Skin epidermis (tissue), 12 donors: ENCODE data around the gene SPRR2E.
A peak's percentile ranks its signal among the peaks of the same experiment; 100 is the strongest.
"Not testable (repeated sequence)": the region's sequence is repeated elsewhere in the genome, so short reads cannot be mapped to it uniquely, and the experiment has no call there.

ENCODE experiments used
- H3K27ac ChIP-seq, 21 experiments: fragments of 200-600 bp; sonication (generic) in 11 of 21; one replicate each; pipeline ENCODE4 v1.5.0; 2020; ENCODE audit warnings: mild to moderate bottlenecking in 3 of 21, inconsistent platforms in 2 of 21, moderate library complexity in 2 of 21
- H3K4me3 ChIP-seq, 7 experiments: fragments of 200-600 bp; sonication (generic) in 2 of 7; one replicate each; pipeline ENCODE4 v1.5.0; 2020; ENCODE audit warnings: inconsistent platforms in 2 of 7, mild to moderate bottlenecking in 2 of 7, moderate library complexity in 1 of 7

SPRR2E gene

DNA sequence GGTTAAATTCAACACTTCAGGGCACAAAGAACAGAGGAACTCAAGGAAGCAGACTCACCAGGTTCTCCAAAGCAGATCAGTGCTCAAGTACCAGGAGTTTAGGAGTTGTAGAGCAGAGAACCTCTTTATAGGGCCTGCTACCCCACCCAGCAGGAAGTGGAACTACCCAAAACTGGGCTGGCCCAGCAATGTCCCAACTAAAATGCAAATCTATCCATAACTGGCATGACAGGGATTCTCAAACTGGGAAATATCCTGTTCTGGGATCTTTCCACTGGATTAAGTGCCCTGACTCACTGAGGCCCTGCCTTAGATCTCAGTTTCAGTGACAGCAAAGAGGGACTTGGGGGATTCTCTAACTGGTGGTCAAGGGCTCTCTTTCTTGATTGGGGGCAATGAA, at the start of gene SPRR2E:
Gene SPRR2E (minus strand): TSS at position 101 of the 400 bp plus-strand sequence. CDS start 775 bp downstream, outside the sequence.
- Histone ChIP-seq H3K4me3 (no peak within 1 kb of the TSS), H3K27ac (no peak within 1 kb of the TSS)

DNA sequence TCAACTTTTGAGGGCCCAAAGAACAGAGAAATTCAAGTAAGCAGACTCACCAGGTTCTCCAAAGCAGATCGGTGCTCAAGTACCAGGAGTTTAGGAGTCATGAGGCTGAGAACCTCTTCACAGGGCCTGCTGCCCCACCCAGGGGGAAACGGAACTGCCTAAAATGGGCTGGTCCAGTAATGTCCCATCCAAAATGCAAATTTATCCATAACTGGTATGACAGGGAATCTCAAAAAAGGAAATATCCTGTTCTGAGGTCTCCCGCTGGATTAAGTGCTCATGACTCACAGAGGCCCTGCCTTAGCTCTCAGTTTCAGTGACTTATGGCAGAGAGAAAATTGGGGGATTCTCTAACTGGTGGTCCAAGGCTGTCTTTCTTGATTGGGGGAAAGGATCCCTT, 47.1 kb upstream of the SPRR2E start:
- no peak overlapping the region for H3K4me3 ChIP-seq
- no peak overlapping the region for H3K27ac ChIP-seq

DNA sequence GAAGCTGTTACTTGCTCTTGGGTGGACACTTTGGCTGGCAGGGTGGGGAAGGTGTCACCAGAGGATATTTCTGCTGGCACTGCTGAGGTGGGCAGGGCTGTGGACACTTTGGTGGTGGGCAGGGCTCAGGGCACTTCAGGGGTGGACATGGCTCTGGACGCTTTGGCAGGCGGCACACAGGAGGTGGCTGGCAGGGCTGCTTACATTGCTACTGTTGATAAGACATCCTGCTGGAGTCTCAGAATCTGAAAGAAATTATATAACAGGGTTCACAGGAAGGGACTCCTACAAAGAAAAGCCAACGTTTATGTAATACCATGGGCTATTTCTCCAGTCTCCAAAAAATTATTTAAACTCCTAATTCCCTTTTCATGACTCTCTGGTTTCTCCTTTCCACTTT, 46.2 kb upstream of the SPRR2E start:
- no peak overlapping the region for H3K27ac ChIP-seq

DNA sequence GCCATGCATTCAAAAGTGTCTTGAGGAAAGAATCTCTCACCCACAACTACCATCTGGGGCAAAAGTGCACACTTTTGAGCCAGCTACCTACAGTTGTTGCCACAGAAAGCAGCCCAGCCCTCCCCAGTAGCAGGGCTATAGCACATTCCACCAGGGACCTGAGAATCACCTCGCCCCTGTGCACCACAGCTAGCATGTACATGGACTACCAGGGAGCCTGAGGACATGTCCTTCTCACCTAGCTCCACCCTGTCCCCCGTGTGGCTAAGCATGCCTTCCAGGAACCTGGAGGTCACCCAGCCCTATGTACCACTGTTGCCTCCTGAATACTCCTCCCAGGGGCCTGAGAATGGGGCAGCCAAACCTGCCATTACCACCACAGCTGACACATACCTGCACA, 39.4 kb upstream of the SPRR2E start:
- H3K4me3 ChIP-seq = no peak overlapping the region

More for the DNA sequence above, 46.2 kb upstream of the SPRR2E start:
- no peak overlapping the region for H3K4me3 ChIP-seq

DNA sequence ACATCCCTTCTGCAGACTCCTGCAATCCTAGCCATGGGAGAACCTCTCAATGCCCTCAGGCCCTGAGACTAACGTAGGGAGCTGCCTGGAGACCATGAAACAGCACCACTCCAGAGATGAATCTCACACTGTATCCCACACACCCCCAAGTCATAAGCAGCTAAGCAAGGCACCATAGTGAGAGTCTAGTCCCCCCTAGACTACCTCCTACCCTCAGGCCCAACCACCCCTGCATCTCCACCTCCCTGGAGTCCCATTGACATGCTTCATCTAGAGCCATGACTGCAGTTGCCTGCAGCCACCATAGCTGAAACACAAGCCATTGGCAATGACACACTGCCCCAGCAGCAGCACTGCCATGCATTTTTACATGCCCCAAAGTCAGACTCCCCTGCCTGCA, 38.9 kb upstream of the SPRR2E start:
- Histone ChIP-seq H3K4me3 (no peak overlapping the region), H3K27ac (no peak overlapping the region)

More for the DNA sequence above, 39.4 kb upstream of the SPRR2E start:
- H3K27ac ChIP-seq = no peak overlapping the region

DNA sequence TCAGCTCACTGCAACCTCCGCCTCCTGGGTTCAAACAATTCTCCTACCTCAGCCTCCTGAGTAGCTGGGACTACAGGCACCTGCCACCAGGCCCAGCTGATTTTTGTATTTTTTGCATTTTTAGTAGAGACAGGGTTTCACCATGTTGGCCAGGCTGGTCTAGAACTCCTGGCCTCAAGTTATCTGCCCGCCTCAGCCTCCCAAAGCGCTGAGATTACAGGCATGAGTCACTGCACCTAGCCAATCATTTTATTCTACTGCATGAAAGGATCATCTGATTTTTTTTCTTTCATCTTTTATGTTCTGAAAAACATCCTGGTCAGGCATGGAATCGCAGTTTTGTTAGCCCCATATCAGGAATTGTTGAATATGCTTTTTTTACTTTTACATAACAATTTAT, 34.4 kb upstream of the SPRR2E start:
- not testable (repeated sequence) for H3K4me3 ChIP-seq, H3K27ac ChIP-seq

DNA sequence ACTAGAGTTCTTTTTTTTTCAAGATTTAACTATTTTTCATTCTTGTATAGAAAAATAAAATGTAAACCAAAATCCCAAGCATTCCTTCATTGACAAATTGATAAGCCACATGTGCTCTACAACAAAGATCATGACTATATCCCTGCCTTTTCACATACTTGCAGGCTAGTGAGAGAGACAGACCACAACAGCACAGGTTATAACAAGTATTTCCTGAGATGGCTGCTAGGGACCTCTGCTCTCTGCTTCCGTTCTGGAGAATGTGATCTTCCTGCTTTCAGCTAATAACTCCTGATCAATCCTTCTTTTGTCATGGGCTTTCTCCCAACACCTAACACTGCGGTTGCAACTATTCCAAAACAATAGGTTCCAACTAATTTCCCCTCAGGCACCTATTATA, 33.0 kb upstream of the SPRR2E start:
- Histone ChIP-seq H3K27ac (no peak overlapping the region), H3K4me3 (no peak overlapping the region)

DNA sequence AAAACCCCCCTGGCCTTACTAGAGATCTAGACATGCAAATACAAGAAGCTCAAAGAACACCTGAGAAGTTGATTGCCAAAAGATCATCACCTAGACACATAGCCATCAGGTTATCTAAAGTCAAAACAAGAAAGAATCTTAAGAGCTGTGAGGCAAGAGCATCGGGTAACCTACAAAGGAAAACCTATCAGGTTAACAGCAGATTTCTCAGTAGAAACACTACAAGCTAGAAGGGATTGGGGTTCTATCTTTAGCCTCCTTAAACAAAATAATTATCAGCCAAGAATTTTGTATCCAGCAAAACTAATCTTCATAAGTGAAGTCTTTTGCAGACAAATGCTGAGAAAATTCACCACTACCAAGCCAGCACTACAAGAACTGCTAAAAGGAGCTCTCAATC, 31.2 kb upstream of the SPRR2E start:
- H3K4me3 ChIP-seq = no peak overlapping the region

DNA sequence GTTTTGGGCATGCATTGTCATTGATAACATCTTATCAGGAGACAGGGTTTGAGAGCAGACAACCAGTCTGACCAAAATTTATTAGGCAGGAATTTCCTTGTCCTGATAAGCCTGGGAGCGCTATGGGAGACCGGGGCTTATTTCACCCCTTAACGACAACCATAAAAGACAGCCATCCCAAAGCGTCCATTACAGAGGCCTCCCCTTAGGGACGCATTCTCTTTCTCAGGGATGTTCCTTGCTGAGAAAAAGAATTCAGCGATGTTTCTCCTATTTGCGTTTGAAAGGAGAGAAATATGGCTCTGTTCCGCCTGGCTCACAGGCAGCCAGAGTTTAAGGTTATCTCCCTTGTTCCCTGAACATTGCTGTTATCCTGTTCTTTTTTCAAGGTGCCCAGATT, 29.5 kb upstream of the SPRR2E start:
- H3K27ac ChIP-seq = peak overlapping the region in 6 of 21 experiments; percentile 38 to 65 (median 54)
- H3K4me3 ChIP-seq = not testable (repeated sequence)

More for the DNA sequence above, 31.2 kb upstream of the SPRR2E start:
- H3K27ac ChIP-seq = no peak overlapping the region

DNA sequence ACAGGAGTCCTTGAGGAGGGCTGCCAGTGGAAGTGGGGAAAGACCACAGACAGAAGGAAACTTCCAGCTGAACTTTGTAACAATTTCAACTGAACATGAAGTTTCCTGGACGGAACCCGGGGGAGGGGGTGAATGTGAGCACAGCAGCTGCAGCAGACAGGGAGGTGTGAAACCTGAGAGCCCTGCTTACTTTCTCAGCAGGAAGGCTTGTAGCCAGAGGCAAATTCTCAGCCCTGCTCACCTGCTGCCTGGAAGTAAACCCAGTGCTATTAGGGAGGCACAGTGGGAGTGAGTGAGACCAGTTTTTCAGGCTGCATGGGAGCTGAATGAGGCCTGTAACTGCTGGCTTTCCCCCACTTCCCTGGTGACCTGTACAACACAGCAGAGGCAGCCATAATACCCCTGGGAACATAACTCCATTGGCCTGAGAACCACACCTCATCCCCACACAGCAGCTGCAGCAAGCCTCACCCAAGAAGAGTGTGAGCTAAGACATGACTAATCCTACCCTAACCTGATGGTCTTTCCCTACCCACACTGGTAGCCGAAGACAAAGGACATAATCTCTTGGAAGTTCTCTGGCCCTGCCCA, 28.6 kb upstream of the SPRR2E start:
- Histone ChIP-seq H3K27ac (peak overlapping the region in 16 of 21 experiments; percentile 34 to 75 (median 52)), H3K4me3 (no peak overlapping the region)

DNA sequence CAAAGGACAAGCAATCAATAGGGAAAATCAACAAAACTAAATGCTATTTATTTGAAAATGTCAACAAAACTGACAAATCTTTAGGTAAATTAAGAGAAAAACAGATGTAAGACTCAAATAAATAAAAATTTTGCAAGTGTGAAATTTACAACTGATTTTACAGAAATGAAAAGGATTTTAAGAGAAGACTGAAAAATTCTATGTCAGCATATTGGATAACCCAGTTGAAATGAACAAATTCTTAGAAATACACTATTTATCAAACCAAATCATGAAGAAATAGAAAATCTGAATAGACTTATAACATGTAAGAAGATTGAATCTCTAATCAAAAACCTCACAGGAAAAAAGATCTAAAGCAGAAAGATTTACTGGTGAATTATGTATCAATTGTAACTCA, 26.6 kb upstream of the SPRR2E start:
- Histone ChIP-seq H3K27ac (no peak overlapping the region), H3K4me3 (no peak overlapping the region)

DNA sequence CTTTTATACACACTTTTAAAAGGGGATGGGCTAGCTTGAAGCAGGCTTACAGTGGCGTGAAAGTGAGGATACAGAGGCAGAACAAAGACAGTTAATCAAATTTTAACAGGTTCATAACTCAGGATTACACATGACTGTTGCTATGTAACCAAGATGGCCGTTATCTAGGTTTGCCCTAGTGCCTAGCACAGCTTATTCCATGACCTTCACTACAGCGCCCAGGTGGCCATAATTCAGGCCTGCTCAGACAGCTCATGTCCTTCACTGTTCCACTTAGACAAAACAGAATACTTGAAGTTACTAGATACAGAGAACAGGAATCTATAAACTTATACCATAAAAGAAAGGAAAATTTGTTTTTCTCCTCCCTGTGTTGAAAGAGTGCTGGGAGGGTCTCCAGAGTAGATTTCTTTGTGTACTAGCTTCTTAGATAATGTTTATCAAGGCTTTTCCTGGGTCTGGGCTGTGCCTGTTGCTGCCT, 25.2 kb upstream of the SPRR2E start:
- Histone ChIP-seq H3K4me3 (no peak overlapping the region), H3K27ac (no peak overlapping the region)

DNA sequence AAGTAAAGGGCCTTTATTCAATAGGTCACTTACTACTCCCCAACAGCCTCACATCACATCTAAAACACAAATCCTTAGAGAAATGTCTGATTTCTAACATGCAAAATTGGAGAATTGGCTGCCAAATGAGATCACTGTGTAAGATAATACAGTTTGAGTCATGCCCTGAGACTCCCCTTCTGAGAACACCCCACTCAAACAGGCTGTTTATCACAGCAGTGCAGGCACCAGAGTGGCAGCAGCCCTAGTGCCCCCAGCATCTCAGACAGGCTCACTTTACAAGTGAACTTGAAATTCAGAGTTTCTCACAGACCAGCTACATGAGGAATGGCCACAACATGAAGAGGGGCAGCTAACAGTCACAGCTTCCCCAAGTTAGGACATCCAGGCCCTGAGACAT, 20.9 kb upstream of the SPRR2E start:
- not testable (repeated sequence) for H3K27ac ChIP-seq, H3K4me3 ChIP-seq

DNA sequence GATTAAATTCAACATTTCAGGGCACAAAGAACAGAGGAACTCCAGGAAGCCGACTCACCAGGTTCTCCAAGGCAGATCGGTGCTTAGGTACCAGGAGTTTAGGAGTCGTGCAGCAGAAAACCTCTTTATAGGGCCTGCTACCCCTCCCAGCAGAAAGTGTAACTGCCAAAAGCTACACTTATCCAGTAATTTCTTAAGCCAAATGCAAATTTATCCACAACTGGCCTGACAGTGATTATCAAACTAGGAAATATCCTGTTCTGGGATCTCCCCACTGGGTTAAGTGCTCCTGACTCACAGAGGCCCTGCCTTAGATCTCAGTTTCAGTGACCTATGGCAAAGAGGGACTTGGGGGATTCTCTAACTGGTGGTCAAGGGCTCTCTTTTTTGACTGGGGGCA, 19.1 kb upstream of the SPRR2E start, which contains the start of gene SPRR2F:
Gene SPRR2F (minus strand): TSS at position 101 of the 400 bp plus-strand sequence. CDS start 783 bp downstream, outside the sequence.
- H3K4me3 ChIP-seq = no peak within 1 kb of the TSS

DNA sequence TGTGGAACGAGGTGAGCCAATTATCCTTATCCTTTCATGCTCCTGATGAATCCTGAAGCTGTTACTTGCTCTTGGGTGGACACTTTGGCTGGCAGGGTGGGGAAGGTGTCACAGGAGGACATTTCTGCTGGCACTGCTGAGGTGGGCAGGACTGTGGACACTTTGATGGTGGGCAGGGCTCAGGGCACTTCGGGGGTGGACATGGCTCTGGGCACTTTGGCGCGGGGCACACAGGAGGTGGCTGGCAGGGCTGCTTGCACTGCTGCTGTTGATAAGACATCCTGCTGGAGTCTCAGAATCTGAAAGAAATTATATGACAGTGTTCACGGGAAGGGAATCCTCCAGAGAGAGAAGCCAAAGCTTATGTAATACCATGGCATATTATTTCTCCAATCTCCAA, 18.1 kb upstream of the SPRR2E start:
- not testable (repeated sequence) for H3K4me3 ChIP-seq, H3K27ac ChIP-seq

More for the DNA sequence above, 19.1 kb upstream of the SPRR2E start, which contains the start of gene SPRR2F:
- no peak within 1 kb of the TSS for H3K27ac ChIP-seq

DNA sequence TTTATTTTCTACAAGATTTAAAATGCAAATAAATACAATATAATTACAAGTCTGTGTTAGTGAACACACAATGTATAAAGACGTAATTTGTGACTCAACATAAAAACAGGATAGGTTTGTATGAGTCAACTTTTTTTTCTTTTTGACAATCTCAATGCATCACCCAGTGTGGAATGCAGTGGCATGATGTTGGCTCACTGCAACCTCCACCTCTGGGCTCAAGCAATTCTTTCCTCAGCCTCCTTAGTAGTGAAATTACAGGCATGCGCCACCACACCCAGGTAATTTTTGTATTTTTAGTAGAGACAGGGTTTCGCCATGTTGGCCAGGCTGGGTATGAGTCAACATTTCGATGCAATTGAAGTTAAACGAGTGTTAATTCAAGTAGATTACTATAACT, 5.9 kb upstream of the SPRR2E start:
- Histone ChIP-seq H3K4me3 (no peak overlapping the region), H3K27ac (peak overlapping the region in 2 of 21 experiments; percentile 13 to 16)

DNA sequence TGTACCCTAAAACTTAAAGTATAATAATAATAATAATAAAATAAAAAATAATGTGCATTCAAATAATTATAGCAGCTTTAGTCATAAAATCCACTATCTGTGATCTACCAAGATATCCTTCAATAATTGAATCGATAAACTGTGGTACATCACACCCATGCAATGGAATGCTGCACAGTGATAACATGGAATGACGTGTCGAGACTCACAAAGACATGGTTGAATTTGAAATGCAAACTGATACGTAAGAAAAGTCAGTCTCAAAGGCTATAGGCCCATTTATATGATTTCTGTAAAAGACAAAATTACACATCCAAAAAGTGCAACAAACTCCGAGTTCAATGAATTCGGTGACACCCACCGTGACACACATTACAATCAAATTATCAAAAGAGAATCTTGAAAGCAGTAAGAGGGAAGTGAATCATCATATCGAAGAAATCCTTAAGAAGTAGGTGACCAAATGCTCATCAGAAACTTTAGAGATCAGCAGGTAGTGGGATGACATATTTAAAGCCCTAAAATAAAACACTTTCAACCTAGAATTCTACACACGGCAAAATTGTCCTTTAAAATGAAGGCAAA, 5.2 kb upstream of the SPRR2E start:
- H3K27ac ChIP-seq = peak overlapping the region in 3 of 21 experiments; percentile 13 to 24 (median 16)
- H3K4me3 ChIP-seq = no peak overlapping the region

DNA sequence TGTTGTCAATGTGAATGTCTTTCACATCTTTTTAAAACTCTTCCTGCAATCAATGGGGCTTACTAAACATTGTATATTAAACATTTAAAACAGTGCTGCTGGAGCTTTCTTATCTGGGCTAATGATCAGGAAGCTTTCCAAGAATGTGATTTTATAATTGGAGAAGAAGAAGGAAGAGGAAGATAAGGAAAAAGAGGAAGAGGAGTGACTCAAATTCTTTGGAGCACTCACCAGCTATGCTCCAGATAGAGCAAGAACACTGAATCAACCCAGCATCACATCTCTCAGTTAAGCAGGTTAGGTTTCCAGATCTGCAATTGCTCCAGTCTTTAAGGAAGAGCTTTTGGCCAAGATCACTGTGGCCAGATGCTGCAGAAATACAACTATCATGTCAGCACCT, 1.4 kb upstream of the SPRR2E start:
- Histone ChIP-seq H3K27ac (no peak overlapping the region), H3K4me3 (no peak overlapping the region)

DNA sequence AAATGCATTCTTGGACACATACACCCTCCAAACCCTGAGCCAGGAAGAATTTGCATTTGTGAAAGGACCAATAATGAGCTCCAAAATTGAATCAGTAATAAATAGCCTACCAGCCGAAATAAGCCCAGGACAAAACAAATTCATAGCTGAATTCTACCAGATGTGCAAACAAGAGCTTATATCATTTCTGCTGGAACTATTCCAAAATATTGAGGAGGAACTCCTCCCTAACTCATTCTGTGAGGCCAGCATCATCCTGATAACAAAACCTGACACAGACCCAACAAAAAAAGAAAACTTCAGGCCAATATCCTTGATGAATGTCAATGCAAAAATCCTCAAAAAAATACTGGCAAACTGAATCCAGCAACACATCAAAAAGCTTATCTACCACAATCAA, 6.7 kb downstream of the SPRR2E start:
- Histone ChIP-seq H3K4me3 (no peak overlapping the region), H3K27ac (no peak overlapping the region)

DNA sequence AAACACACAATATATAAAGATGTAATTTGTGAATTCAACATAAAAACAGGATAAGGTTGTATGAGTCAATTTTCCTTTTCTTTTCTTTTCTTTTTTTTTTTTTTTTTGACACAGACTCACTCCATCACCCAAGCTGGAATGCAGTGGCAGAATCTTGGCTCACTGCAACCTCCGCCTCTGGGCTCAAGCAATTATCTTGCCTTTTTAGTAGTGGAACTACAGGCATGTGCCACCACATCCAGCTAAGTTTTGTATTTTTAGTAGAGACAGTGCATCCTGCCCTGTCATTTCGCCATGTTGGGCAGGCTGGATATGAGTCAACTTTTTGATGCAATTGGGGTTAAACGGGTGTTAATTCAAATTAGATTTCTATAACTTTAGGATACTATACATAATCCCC, 12.6 kb downstream of the SPRR2E start:
- Histone ChIP-seq H3K4me3 (no peak overlapping the region), H3K27ac (no peak overlapping the region)
